ENCODE data around the gene XRCC1. TPM values are rescaled to one million over a fixed set of nuclear protein-coding genes. Genes with fewer than 3 reads are reported as not detected.

XRCC1 gene
- total and polyA plus RNA-seq, 9 of the 15 experiments (the other 6 are each of a cell fraction or from before 2014, with no cell fraction given) = 1.5 to 36.9 (median 24.9) TPM

GRCh38 chr19:43532962-43533545 is 42.3 kb downstream of the XRCC1 start, which contains the start of gene ZNF575 (continued):
- TF ChIP-seq THRA (IDR thresholded peaks at IDR 0.05) (no peak), ZNF407 (IDR thresholded peaks at IDR 0.05; ENCODE audit: low read depth) (peak; percentile 96), ZC3H8 (IDR thresholded peaks at IDR 0.05) (no peak), FOSL1 (tag; conservative IDR thresholded peaks at IDR 0.05) (peak; percentile 24; the same call in 1 of the 2 replicates), ZNF3 (CRISPR knock-in tag; IDR thresholded peaks at IDR 0.05) (no peak), ARID2 (IDR thresholded peaks at IDR 0.05) (no peak), PCBP1 (IDR thresholded peaks at IDR 0.05; ENCODE audit: low read depth, low read length, poor library complexity, severe bottlenecking) (peak; percentile 64), ADNP (tag; IDR thresholded peaks at IDR 0.05) (no peak), ZNF197 (CRISPR knock-in tag; IDR thresholded peaks at IDR 0.05; ENCODE audit: low read depth) (no peak), NCOR1 (IDR thresholded peaks at IDR 0.05) (no peak), ZSCAN32 (CRISPR knock-in tag; IDR thresholded peaks at IDR 0.05) (no peak), PHF21A (IDR thresholded peaks at IDR 0.05; ENCODE audit: borderline replicate concordance, low read depth) (peak; percentile 86), CREBBP (IDR thresholded peaks at IDR 0.05; ENCODE audit: low read depth, low read length) (no peak), JUND (IDR thresholded peaks at IDR 0.05; ENCODE audit: borderline replicate concordance, low read depth, low read length) (0 out of 2 replicates have a peak, but pooled peaks have one; percentile 20), JUND (tag; IDR thresholded peaks at IDR 0.05; ENCODE audit: borderline replicate concordance, low read depth, low read length) (no peak), HEY1 (CRISPR knock-in tag; IDR thresholded peaks at IDR 0.05; ENCODE audit: borderline replicate concordance) (no peak), NR2C1 (IDR thresholded peaks at IDR 0.05) (no peak), NR2C1 (tag; IDR thresholded peaks at IDR 0.05) (no peak), ERF (CRISPR knock-in tag; IDR thresholded peaks at IDR 0.05) (0 out of 2 replicates have a peak, but pooled peaks have one; percentile 9), KAT7 (CRISPR knock-in tag; IDR thresholded peaks at IDR 0.05; ENCODE audit: borderline replicate concordance) (no peak), RBM14 (IDR thresholded peaks at IDR 0.05; ENCODE audit: borderline replicate concordance, insufficient read depth, low read depth, low read length) (no peak)
